ENCODE results near the gene SLC39A11. TPM values are rescaled to one million over a fixed set of nuclear protein-coding genes. Genes with fewer than 3 reads are reported as not detected.
A peak's percentile ranks its signal among the peaks of the same experiment; 100 is the strongest.

Gene SLC39A11
- total and polyA plus RNA-seq, 2 of the 13 experiments (the other 11 are each of a cell fraction or from before 2014, with no cell fraction given) = 17.2 to 31.5 TPM

DNA sequence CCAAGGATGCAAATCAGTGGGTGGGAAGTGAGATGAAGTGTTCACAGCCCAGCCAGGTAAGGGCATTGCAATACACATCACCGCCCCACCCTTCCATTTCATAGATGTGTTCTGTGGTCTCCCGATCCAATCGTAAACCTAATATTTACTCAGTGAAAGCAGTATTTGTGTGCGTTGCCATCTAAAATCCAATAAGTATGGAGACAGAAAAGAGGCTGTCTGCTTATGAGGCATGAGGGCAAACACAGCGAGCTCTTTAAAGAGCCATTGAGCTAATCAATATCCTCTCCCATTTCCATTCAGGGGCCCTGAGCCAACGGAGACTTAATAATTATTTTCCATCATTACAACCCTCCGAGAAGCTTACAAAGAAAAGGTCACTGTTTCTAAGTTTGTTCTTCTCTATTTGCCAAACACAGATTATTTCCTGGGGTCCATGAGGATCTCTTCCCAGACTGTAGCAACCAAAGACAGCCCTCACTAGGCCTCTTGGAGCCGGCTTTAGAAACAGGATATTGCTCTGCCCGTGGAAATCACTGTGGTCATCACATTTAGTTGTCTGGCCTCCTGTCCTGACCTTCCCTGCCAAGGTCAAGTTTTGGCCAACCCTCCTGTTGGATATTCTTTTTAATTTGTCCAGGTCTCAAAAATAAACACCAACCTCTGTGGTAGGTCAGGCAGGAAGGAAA, 120.1 kb downstream of the SLC39A11 start (continued):
- TF ChIP-seq, protein P1, sequence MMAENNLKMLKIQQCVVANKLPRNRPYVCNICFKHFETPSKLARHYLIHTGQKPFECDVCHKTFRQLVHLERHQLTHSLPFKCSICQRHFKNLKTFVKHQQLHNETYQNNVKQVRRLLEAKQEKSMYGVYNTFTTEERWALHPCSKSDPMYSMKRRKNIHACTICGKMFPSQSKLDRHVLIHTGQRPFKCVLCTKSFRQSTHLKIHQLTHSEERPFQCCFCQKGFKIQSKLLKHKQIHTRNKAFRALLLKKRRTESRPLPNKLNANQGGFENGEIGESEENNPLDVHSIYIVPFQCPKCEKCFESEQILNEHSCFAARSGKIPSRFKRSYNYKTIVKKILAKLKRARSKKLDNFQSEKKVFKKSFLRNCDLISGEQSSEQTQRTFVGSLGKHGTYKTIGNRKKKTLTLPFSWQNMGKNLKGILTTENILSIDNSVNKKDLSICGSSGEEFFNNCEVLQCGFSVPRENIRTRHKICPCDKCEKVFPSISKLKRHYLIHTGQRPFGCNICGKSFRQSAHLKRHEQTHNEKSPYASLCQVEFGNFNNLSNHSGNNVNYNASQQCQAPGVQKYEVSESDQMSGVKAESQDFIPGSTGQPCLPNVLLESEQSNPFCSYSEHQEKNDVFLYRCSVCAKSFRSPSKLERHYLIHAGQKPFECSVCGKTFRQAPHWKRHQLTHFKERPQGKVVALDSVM (CRISPR knock-in tag; IDR thresholded peaks at IDR 0.05) = no peak
- no peak for TF ChIP-seq MXD4 (CRISPR knock-in tag; IDR thresholded peaks at IDR 0.05)
- TF ChIP-seq, protein P2, sequence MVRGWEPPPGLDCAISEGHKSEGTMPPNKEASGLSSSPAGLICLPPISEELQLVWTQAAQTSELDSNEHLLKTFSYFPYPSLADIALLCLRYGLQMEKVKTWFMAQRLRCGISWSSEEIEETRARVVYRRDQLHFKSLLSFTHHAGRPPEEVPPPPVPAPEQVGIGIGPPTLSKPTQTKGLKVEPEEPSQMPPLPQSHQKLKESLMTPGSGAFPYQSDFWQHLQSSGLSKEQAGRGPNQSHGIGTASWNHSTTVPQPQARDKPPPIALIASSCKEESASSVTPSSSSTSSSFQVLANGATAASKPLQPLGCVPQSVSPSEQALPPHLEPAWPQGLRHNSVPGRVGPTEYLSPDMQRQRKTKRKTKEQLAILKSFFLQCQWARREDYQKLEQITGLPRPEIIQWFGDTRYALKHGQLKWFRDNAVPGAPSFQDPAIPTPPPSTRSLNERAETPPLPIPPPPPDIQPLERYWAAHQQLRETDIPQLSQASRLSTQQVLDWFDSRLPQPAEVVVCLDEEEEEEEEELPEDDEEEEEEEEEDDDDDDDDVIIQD (CRISPR knock-in tag; IDR thresholded peaks at IDR 0.05; ENCODE audit: low read depth) = no peak
- TF ChIP-seq HNF4G (IDR thresholded peaks at IDR 0.05; ENCODE audit: borderline replicate concordance, low read depth, low read length) = no peak
- no peak for TF ChIP-seq HNF4G (CRISPR knock-in tag; IDR thresholded peaks at IDR 0.05; ENCODE audit: borderline replicate concordance, low read depth)
- no peak for TF ChIP-seq AGO1 (IDR thresholded peaks at IDR 0.05; ENCODE audit: low read depth, low read length, poor library complexity, severe bottlenecking)
- no peak for TF ChIP-seq ZNF432 (CRISPR knock-in tag; IDR thresholded peaks at IDR 0.05; ENCODE audit: borderline replicate concordance)
- no peak for TF ChIP-seq SP1 (IDR thresholded peaks at IDR 0.05)
- TF ChIP-seq SP1 (CRISPR knock-in tag; IDR thresholded peaks at IDR 0.05) = no peak
- TF ChIP-seq, protein P3, sequence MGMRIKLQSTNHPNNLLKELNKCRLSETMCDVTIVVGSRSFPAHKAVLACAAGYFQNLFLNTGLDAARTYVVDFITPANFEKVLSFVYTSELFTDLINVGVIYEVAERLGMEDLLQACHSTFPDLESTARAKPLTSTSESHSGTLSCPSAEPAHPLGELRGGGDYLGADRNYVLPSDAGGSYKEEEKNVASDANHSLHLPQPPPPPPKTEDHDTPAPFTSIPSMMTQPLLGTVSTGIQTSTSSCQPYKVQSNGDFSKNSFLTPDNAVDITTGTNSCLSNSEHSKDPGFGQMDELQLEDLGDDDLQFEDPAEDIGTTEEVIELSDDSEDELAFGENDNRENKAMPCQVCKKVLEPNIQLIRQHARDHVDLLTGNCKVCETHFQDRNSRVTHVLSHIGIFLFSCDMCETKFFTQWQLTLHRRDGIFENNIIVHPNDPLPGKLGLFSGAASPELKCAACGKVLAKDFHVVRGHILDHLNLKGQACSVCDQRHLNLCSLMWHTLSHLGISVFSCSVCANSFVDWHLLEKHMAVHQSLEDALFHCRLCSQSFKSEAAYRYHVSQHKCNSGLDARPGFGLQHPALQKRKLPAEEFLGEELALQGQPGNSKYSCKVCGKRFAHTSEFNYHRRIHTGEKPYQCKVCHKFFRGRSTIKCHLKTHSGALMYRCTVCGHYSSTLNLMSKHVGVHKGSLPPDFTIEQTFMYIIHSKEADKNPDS (CRISPR knock-in tag; IDR thresholded peaks at IDR 0.05) = no peak
- no peak for TF ChIP-seq ZSCAN20 (CRISPR knock-in tag; IDR thresholded peaks at IDR 0.05; ENCODE audit: borderline replicate concordance)
- no peak for TF ChIP-seq RAD21 (CRISPR knock-in tag; IDR thresholded peaks at IDR 0.05)
- TF ChIP-seq, protein P4, sequence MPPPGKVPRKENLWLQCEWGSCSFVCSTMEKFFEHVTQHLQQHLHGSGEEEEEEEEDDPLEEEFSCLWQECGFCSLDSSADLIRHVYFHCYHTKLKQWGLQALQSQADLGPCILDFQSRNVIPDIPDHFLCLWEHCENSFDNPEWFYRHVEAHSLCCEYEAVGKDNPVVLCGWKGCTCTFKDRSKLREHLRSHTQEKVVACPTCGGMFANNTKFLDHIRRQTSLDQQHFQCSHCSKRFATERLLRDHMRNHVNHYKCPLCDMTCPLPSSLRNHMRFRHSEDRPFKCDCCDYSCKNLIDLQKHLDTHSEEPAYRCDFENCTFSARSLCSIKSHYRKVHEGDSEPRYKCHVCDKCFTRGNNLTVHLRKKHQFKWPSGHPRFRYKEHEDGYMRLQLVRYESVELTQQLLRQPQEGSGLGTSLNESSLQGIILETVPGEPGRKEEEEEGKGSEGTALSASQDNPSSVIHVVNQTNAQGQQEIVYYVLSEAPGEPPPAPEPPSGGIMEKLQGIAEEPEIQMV (CRISPR knock-in tag; IDR thresholded peaks at IDR 0.05; ENCODE audit: low read depth) = no peak
- TF ChIP-seq, protein P5, sequence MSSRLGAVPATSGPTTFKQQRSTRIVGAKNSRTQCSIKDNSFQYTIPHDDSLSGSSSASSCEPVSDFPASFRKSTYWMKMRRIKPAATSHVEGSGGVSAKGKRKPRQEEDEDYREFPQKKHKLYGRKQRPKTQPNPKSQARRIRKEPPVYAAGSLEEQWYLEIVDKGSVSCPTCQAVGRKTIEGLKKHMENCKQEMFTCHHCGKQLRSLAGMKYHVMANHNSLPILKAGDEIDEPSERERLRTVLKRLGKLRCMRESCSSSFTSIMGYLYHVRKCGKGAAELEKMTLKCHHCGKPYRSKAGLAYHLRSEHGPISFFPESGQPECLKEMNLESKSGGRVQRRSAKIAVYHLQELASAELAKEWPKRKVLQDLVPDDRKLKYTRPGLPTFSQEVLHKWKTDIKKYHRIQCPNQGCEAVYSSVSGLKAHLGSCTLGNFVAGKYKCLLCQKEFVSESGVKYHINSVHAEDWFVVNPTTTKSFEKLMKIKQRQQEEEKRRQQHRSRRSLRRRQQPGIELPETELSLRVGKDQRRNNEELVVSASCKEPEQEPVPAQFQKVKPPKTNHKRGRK (CRISPR knock-in tag; IDR thresholded peaks at IDR 0.05) = no peak
- TF ChIP-seq HNRNPK (IDR thresholded peaks at IDR 0.05; ENCODE audit: low read depth, low read length, poor library complexity, severe bottlenecking) = no peak
- no peak for TF ChIP-seq ZNF782 (CRISPR knock-in tag; IDR thresholded peaks at IDR 0.05; ENCODE audit: borderline replicate concordance)
- TF ChIP-seq GATAD1 (CRISPR knock-in tag; IDR thresholded peaks at IDR 0.05) = no peak
- peak; percentile 85; the same call in 1 of the 2 replicates for TF ChIP-seq NFKBIZ (CRISPR knock-in tag; IDR thresholded peaks at IDR 0.05)
- TF ChIP-seq MZF1 (CRISPR knock-in tag; IDR thresholded peaks at IDR 0.05; ENCODE audit: borderline replicate concordance) = no peak
- no peak for TF ChIP-seq ZFP1 (CRISPR knock-in tag; IDR thresholded peaks at IDR 0.05)
- no peak for TF ChIP-seq PCBP1 (IDR thresholded peaks at IDR 0.05; ENCODE audit: borderline replicate concordance, low read depth, low read length)

All from HepG2 (cell line).